K562 (cell line): ENCODE measurements around the gene NDST1. TPM values are rescaled to one million over a fixed set of nuclear protein-coding genes. Genes with fewer than 3 reads are reported as not detected.

ENCODE experiments used
- ATAC-seq: fragments of 200-7000 bp; cut with Tn5 transposase; 3 replicates; pipeline ENCODE4 v1.9.1; 2020; ENCODE audit warnings: moderate library complexity
- BruUV-seq: library from RNA; stranded (reverse); fragments of 400-500 nt; replicated peaks from 2 replicates; lab custom pipeline; 2021; lab: Mats Ljungman, UMichigan
- CTCF ChIA-PET: fragments of 300-600 bp; formaldehyde crosslinking; extraction: SDS; loops from one replicate; lab custom pipeline; 2021; ENCODE audit warnings: low intra/inter-chr PET ratio; lab: Yijun Ruan, JAX
- POLR2A ChIA-PET: fragments of 300-600, 350-650 bp; sonication (Branson Sonifier 250); formaldehyde crosslinking; extraction: SDS; loops from one replicate; lab custom pipeline; 2021; ENCODE audit warnings: antibody characterized with exemption, inconsistent platforms; lab: Yijun Ruan, JAX
- DNase-seq, 4 experiments: peaks; one replicate each; pipeline versions ENCODE4 v3.0.0 to v3.0.0-alpha.2; 2011 to 2018; ENCODE audit warnings: low spot score in 3 of 4, mixed read lengths in 3 of 4; ENCODE audit errors: extremely low read depth in 1 of 4
- FAIRE-seq: peaks from 2 replicates; lab custom pipeline; 2011; peaks lifted over from hg19 to GRCh38; lab: Jason Lieb, UNC
- H2AFZ ChIP-seq: 2 replicates; pipeline ENCODE4 v1.6.0; 2011; ENCODE audit warnings: low read depth, low read length, control low read depth, inconsistent platforms
- H3K27ac ChIP-seq: fragments of 200-600 bp; 3 replicates; pipeline ENCODE4 v1.8.0; 2011; ENCODE audit warnings: low read depth, mild to moderate bottlenecking, control low read depth, inconsistent platforms, low read length, moderate library complexity, mixed read lengths; ENCODE audit errors: extremely low read depth
- H3K27me3 ChIP-seq, 2 experiments: fragments of 300-600 bp in 1 of 2; 2 replicates in 1 of 2; 3 replicates in 1 of 2; pipeline versions ENCODE4 v1.6.0 to v1.8.0; 2011; ENCODE audit warnings: inconsistent platforms in 2 of 2, low read length in 2 of 2, mild to moderate bottlenecking in 1 of 2, mixed read lengths in 1 of 2, moderate library complexity in 1 of 2; ENCODE audit not compliant: control insufficient read depth in 2 of 2, insufficient read depth in 2 of 2
- H3K36me3 ChIP-seq: fragments of 300-600 bp; 3 replicates; pipeline ENCODE4 v1.8.0; 2011; ENCODE audit warnings: mild to moderate bottlenecking, low read length, inconsistent platforms; ENCODE audit not compliant: control insufficient read depth, insufficient read depth
- H3K4me1 ChIP-seq, 2 experiments: fragments of 200-600 bp in 1 of 2; replicated peaks in 1 of 2; 2 replicates in 1 of 2; 3 replicates in 1 of 2; pipeline versions ENCODE4 v1.5.1 to v1.8.0; 2011; ENCODE audit warnings: inconsistent platforms in 2 of 2, low read length in 2 of 2, mild to moderate bottlenecking in 1 of 2, mixed read lengths in 1 of 2, moderate library complexity in 1 of 2; ENCODE audit not compliant: control insufficient read depth in 2 of 2, insufficient read depth in 2 of 2
- H3K4me2 ChIP-seq: 2 replicates; pipeline ENCODE4 v1.6.1; 2011; ENCODE audit warnings: low read length, control low read depth, inconsistent platforms, mixed read lengths; ENCODE audit not compliant: insufficient read depth
- H3K4me3 ChIP-seq: fragments of 200-600 bp; sonication (generic), shearing (Covaris generic); 2 replicates; pipeline ENCODE4 v1.5.1; 2016; ENCODE audit warnings: control low read depth, inconsistent platforms
- H3K79me2 ChIP-seq: fragments of 200-600 bp; 3 replicates; pipeline ENCODE4 v1.8.0; 2011; ENCODE audit warnings: low read length, inconsistent platforms; ENCODE audit not compliant: control insufficient read depth, insufficient read depth
- H3K9ac ChIP-seq, 2 experiments: 2 replicates each; pipeline versions ENCODE4 v1.6.0 to v1.6.1; 2011; ENCODE audit warnings: low read depth in 2 of 2, low read length in 2 of 2, control low read depth in 1 of 2, inconsistent platforms in 1 of 2, mild to moderate bottlenecking in 1 of 2, mixed read lengths in 1 of 2; ENCODE audit not compliant: insufficient read depth in 1 of 2
- H3K9me1 ChIP-seq: one replicate; pipeline ENCODE4 v1.6.0; 2011; ENCODE audit warnings: inconsistent platforms, mild to moderate bottlenecking, low read length, moderate library complexity; ENCODE audit not compliant: control insufficient read depth, insufficient read depth
- H3K9me3 ChIP-seq: replicated peaks from 2 replicates; pipeline ENCODE4 v1.5.1; 2011; ENCODE audit warnings: low read depth, low read length, inconsistent platforms; ENCODE audit not compliant: control insufficient read depth, insufficient read depth
- H4K20me1 ChIP-seq: replicated peaks from 2 replicates; pipeline ENCODE4 v1.6.1; 2011; ENCODE audit warnings: low read length, inconsistent platforms, mixed read lengths; ENCODE audit not compliant: control insufficient read depth, insufficient read depth
- ARNT ChIP-seq, 2 experiments: fragments of 450-650 bp; IDR thresholded peaks; 2 replicates each; pipeline ENCODE4 v1.6.1; 2016; ENCODE audit warnings: mild to moderate bottlenecking in 1 of 2
- ATF1 ChIP-seq, 2 experiments: fragments of 450-650 bp in 1 of 2; IDR thresholded peaks; 2 replicates each; pipeline ENCODE4 v1.6.1; 2016; ENCODE audit warnings: missing compliant biosample characterization in 1 of 2, missing genetic modification characterization in 1 of 2
- CHD1 ChIP-seq: fragments of 200-600 bp; sonication (generic); IDR thresholded peaks from one replicate; pipeline ENCODE4 v1.6.1; 2012; ENCODE audit warnings: mild to moderate bottlenecking, moderate library complexity, low read length, inconsistent platforms
- LCOR ChIP-seq: sonication (generic); formaldehyde crosslinking; IDR thresholded peaks from 2 replicates; pipeline ENCODE4 v1.8.0; 2022; ENCODE audit warnings: mild to moderate bottlenecking, missing genetic modification reagents
- MAFF ChIP-seq: IDR thresholded peaks from 2 replicates; pipeline ENCODE4 v1.6.1; 2012; ENCODE audit warnings: low read length, improper control_type of control experiment
- NUFIP1 ChIP-seq: fragments of 450-650 bp; IDR thresholded peaks from 2 replicates; pipeline ENCODE4 v1.6.1; 2018; ENCODE audit not compliant: partially characterized antibody
- ZBTB11 ChIP-seq, 3 experiments: fragments of 200-800 bp in 1 of 3; fragments of 250-450 bp in 1 of 3; fragments of 450-650 bp in 1 of 3; sonication (Bioruptor Pico) in 1 of 3; sonication (Bioruptor generic) in 1 of 3; formaldehyde crosslinking in 1 of 3; IDR thresholded peaks; 2 replicates each; pipeline versions ENCODE4 v1.6.1 to v1.8.0; 2016 to 2022; ENCODE audit warnings: mild to moderate bottlenecking in 2 of 3, missing genetic modification characterization in 2 of 3, missing compliant biosample characterization in 1 of 3, moderate library complexity in 1 of 3
- ZBTB33 ChIP-seq: sonication (generic); formaldehyde crosslinking; IDR thresholded peaks from 2 replicates; pipeline ENCODE4 v1.8.1; 2023; ENCODE audit warnings: mild to moderate bottlenecking, missing genetic modification reagents
- ZC3H4 ChIP-seq: sonication (generic); formaldehyde crosslinking; IDR thresholded peaks from 2 replicates; pipeline ENCODE4 v1.9.0; 2021; ENCODE audit warnings: missing genetic modification reagents, borderline replicate concordance
- ZFP1 ChIP-seq: fragments of 450-650 bp; formaldehyde crosslinking; IDR thresholded peaks from 2 replicates; pipeline ENCODE4 v1.4.0; 2020; ENCODE audit warnings: mild to moderate bottlenecking, mixed read lengths
- ZNF124 ChIP-seq: sonication (generic); formaldehyde crosslinking; IDR thresholded peaks from 2 replicates; pipeline ENCODE4 v1.8.1; 2022; ENCODE audit warnings: missing genetic modification reagents
- ZNF217 ChIP-seq: sonication (generic); formaldehyde crosslinking; IDR thresholded peaks from 2 replicates; pipeline ENCODE4 v1.8.0; 2022; ENCODE audit warnings: mild to moderate bottlenecking, missing genetic modification reagents
- ZNF436 ChIP-seq: fragments of 250-450, 450-650 bp; sonication (Bioruptor Pico); formaldehyde crosslinking; IDR thresholded peaks from 2 replicates; pipeline ENCODE4 v1.7.0; 2020; ENCODE audit warnings: mild to moderate bottlenecking
- WGBS: fragments of 100-300 bp; shearing (Covaris generic); methylation state at CpG from one replicate; pipeline ENCODE4 v1.1.6; 2016; ENCODE audit warnings: low coverage, mixed read lengths; ENCODE audit not compliant: insufficient coverage; ENCODE audit errors: missing lambda C conversion rate; 5-methylcytosine and 5-hydroxymethylcytosine counted together
- in situ Hi-C: fragments of 300-500 bp; cut with MboI; formaldehyde crosslinking; loops from 4 replicates; pipeline ENCODE4 v1.15.0; 2018; ENCODE audit warnings: inconsistent platforms, mixed read lengths
- intact Hi-C: fragments of 100-400 bp; cut with micrococcal nuclease; formaldehyde crosslinking; loops from 2 replicates; pipeline ENCODE4 v1.14.2; 2022
- polyA plus RNA-seq, 8 experiments: library from polyadenylated mRNA; depleted of rRNA in 4 of 8; stranded (reverse) in 5 of 8; unstranded in 3 of 8; fragments of >200 nt; fragmentation: Nextera tagmentation in 2 of 8; fragmentation: Illumina TruSeq in 1 of 8; extraction: Ambion mirVana in 2 of 8; extraction: Trizol in 1 of 8; gene quantifications; 2 replicates each; pipeline versions ENCODE4 v1.2.1 to v1.2.3, GENCODE V29; 2011 to 2014; ENCODE audit warnings: inconsistent platforms in 1 of 8, missing spikeins in 1 of 8
- total RNA-seq, 7 experiments: library from RNA; depleted of rRNA in 6 of 7; stranded (reverse); fragments of >200 nt in 6 of 7; fragmentation: Illumina TruSeq in 2 of 7; extraction: Trizol in 2 of 7; gene quantifications; 2 replicates each; pipeline versions ENCODE4 v1.2.1 to v1.2.3, GENCODE V29; 2011 to 2021; ENCODE audit warnings: low replicate concordance in 1 of 7

Gene NDST1
- total and polyA plus RNA-seq, 9 of the 15 experiments (the other 6 are each of a cell fraction or from before 2014, with no cell fraction given), result 0.38 to 47.9 (median 9.9) TPM

GRCh38 chr5:150519560-150519945 lies 11.6 kb downstream of the NDST1 start (continued):
- TF ChIP-seq ZBTB11 (CRISPR knock-in tag; IDR thresholded peaks at IDR 0.05) (no peak), LCOR (CRISPR knock-in tag) (no peak), ZNF124 (CRISPR knock-in tag) (no peak), ATF1 (CRISPR knock-in tag; IDR thresholded peaks at IDR 0.05) (no peak), ATF1 (tag; IDR thresholded peaks at IDR 0.05) (no peak), CHD1 (no peak), ZNF436 (no peak), ZC3H4 (no peak)

- no peak overlapping the region for H2AFZ ChIP-seq
- no peak for ATAC-seq
- H3K9me1 ChIP-seq, result peaks cover 14% of the 10 kb centered on the region
- ChIA-PET POLR2A (interaction anchor here (0.7 to 1.1 kb wide), 2 partner anchors 8 to 70 kb away, joined by 3 read pairs; partner anchors contain the start of gene RPS14), CTCF (no interaction called here)
- no peaks in the 10 kb centered on the region for H3K27me3 ChIP-seq
- intact Hi-C loops (loop anchor here (5.0 kb wide), 1 partner anchor 33 kb away; no protein-coding TSS in a partner anchor), in situ Hi-C loops (no loop called here)
- no peak overlapping the region for H3K4me2 ChIP-seq
- no peak overlapping the region for H3K27ac ChIP-seq
- no peak overlapping the region for H3K9ac ChIP-seq
- H3K9me3 ChIP-seq, result no peaks in the 10 kb centered on the region
- peaks cover 45% of the 10 kb centered on the region for H4K20me1 ChIP-seq
- peaks cover 58% of the 10 kb centered on the region for H3K79me2 ChIP-seq
- H3K4me3 ChIP-seq, result no peak overlapping the region
- BruUV-seq, result no TSS peak
- DNase-seq, result no peak
- peaks cover 32% of the 10 kb centered on the region for H3K36me3 ChIP-seq
- 92% methylated on average over 3 of the region's 4 CpGs for WGBS
- FAIRE-seq, result no peak
- peaks cover 29 to 53% of the 10 kb centered on the region in 2 experiments for H3K4me1 ChIP-seq
- no peak for TF ChIP-seq ZNF217 (CRISPR knock-in tag)
- TF ChIP-seq MAFF, result no peak
- TF ChIP-seq NUFIP1, result no peak
- no peak for TF ChIP-seq ZFP1
- no peak for TF ChIP-seq ZBTB33
- TF ChIP-seq ARNT (IDR thresholded peaks at IDR 0.05), result no peak
These were observed 12.0 kb downstream of the NDST1 start for GRCh38 chr5:150519978-150520377.
